Osteocyte (in vitro differentiated cells): ENCODE results near the gene RASAL2. TPM values are rescaled to one million over a fixed set of nuclear protein-coding genes. Genes with fewer than 3 reads are reported as not detected.
A peak's percentile ranks its signal among the peaks of the same experiment; 100 is the strongest.

Experiments
- DNase-seq: peaks from one replicate; pipeline ENCODE4 v3.0.0; 2021; ENCODE audit warnings: mixed read lengths; ENCODE audit not compliant: unreplicated experiment; ENCODE audit errors: extremely low spot score
- H3K27ac Mint-ChIP-seq: one replicate; pipeline ENCODE4 v1.8.0; 2021; ENCODE audit warnings: mild to moderate bottlenecking, mixed read lengths; ENCODE audit not compliant: unreplicated experiment
- H3K27me3 Mint-ChIP-seq: one replicate; pipeline ENCODE4 v1.8.0; 2021; ENCODE audit warnings: mixed read lengths; ENCODE audit not compliant: unreplicated experiment
- H3K36me3 Mint-ChIP-seq: one replicate; pipeline ENCODE4 v1.8.0; 2021; ENCODE audit warnings: mixed read lengths; ENCODE audit not compliant: unreplicated experiment
- H3K4me1 Mint-ChIP-seq: one replicate; pipeline ENCODE4 v1.8.0; 2021; ENCODE audit warnings: mixed read lengths; ENCODE audit not compliant: unreplicated experiment
- H3K4me3 Mint-ChIP-seq: one replicate; pipeline ENCODE4 v1.8.0; 2021; ENCODE audit warnings: mild to moderate bottlenecking, moderate library complexity, mixed read lengths; ENCODE audit not compliant: unreplicated experiment
- H3K9me3 Mint-ChIP-seq: one replicate; pipeline ENCODE4 v1.8.0; 2021; ENCODE audit warnings: mixed read lengths; ENCODE audit not compliant: unreplicated experiment
- total RNA-seq: library from RNA; stranded (reverse); gene quantifications from 2 replicates; pipeline ENCODE4 v1.2.1, GENCODE V29; 2021
- TF ChIP-seq, protein P1 (sequence below): fragments of 200-600 bp; sonication (generic); IDR thresholded peaks from 2 replicates; pipeline ENCODE4 v1.5.0; 2021; ENCODE audit warnings: antibody characterized with exemption, mild to moderate bottlenecking, moderate library complexity

Gene RASAL2
- total RNA-seq, 1 donor from 2014 or later, result 34.2 TPM

DNA sequence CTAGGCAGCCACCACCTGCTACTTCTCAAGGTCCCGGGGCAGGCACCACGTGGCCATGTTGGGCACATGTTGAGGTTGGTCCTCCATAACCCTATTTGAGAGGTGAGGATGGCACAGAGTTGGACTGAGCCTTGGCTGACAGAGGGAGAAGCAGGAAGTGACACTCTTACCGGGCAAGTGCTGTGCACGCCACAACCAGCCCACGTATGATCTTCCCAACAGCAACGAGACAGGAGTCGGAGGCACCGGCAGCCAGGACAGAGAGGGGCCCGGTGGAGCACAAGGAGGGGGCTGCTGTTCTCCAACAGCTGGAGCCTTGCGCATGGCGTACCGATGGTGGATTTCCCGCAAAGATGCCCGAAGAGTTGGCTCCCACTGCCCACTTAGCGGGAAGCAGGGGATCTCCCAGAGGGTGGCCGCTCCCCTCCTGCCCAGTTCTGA is 399.4 kb downstream of the RASAL2 start:
- no peaks in the 10 kb centered on the region for H3K36me3 Mint-ChIP-seq

DNA sequence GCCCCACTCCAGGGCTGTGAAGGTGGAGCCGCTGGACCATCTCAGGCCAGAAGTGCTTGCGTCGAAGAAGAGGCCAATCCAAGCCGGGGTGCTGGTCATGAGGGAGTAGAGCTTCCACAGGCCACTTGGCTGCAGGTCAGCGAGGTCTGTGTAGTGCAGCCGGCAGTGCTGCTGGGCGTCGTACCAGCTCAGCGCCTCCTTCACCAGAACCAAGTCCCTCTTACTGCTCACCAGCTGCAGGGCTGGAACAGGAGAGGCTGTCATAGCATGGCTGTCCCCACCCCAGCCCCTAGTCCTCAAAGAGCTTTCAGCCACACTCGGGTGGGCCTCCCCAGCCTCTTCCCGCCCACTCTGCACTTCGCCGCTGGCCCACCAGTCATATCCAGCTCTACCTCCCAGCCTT is 400.7 kb downstream of the RASAL2 start:
- H3K4me1 Mint-ChIP-seq, result no peaks in the 10 kb centered on the region
- no peak overlapping the region for H3K27ac Mint-ChIP-seq
- no peaks in the 10 kb centered on the region for H3K36me3 Mint-ChIP-seq
- H3K4me3 Mint-ChIP-seq, result no peak overlapping the region
- no peaks in the 10 kb centered on the region for H3K9me3 Mint-ChIP-seq
- TF ChIP-seq, protein P1, sequence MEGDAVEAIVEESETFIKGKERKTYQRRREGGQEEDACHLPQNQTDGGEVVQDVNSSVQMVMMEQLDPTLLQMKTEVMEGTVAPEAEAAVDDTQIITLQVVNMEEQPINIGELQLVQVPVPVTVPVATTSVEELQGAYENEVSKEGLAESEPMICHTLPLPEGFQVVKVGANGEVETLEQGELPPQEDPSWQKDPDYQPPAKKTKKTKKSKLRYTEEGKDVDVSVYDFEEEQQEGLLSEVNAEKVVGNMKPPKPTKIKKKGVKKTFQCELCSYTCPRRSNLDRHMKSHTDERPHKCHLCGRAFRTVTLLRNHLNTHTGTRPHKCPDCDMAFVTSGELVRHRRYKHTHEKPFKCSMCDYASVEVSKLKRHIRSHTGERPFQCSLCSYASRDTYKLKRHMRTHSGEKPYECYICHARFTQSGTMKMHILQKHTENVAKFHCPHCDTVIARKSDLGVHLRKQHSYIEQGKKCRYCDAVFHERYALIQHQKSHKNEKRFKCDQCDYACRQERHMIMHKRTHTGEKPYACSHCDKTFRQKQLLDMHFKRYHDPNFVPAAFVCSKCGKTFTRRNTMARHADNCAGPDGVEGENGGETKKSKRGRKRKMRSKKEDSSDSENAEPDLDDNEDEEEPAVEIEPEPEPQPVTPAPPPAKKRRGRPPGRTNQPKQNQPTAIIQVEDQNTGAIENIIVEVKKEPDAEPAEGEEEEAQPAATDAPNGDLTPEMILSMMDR, result no peak
- H3K27me3 Mint-ChIP-seq, result no peaks in the 10 kb centered on the region
- peak; percentile 51 for DNase-seq

More for the DNA sequence above, 399.4 kb downstream of the RASAL2 start:
- Mint-ChIP-seq H3K27me3 (no peaks in the 10 kb centered on the region), H3K27ac (no peak overlapping the region), H3K4me1 (no peaks in the 10 kb centered on the region), H3K4me3 (no peak overlapping the region), H3K9me3 (no peaks in the 10 kb centered on the region)
- TF ChIP-seq, protein P1, result no peak
- peak; percentile 73 for DNase-seq

GRCh38 chr1:178495158-178495557 is 401.3 kb downstream of the RASAL2 start:
- Mint-ChIP-seq H3K4me1 (no peaks in the 10 kb centered on the region), H3K27ac (no peak overlapping the region), H3K36me3 (no peaks in the 10 kb centered on the region), H3K9me3 (no peaks in the 10 kb centered on the region), H3K4me3 (no peak overlapping the region), H3K27me3 (no peaks in the 10 kb centered on the region)
- DNase-seq, result peak; percentile 23
- TF ChIP-seq, protein P1, result no peak

DNA sequence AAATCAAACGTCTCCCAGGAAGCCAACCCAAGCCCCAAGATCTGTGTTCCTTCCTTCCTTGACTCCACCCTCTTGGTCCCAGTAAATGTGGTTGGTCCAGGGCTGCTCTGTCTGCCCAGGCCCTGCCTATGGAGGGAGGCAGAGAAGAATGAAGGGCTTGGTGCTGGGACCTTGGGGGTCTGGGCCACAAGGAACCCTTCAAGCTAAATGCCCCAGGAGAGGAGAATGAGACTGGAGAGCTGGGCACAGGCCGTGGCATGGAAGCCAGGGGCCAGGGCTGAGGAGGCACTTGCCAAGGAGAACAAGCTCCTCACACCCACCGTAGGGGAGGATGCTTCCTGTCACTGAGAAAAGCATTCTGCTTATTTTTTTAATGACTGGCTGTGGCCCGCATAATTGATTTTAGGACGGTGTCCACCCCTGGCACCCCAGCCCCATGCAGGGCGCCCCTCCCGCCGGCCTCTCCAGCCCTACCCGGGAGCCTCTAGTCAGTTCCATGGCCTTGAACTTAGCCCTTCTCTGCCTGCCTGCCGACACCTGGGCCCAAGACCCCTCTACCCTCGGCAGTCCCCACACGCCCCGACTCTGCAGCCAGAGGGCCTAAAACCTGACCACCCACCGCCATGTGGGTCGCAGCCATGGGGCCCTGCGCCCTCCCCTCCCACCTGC is 402.0 kb downstream of the RASAL2 start:
- Mint-ChIP-seq H3K27ac (no peak overlapping the region), H3K4me3 (no peak overlapping the region), H3K4me1 (no peaks in the 10 kb centered on the region), H3K36me3 (no peaks in the 10 kb centered on the region), H3K27me3 (no peaks in the 10 kb centered on the region), H3K9me3 (no peaks in the 10 kb centered on the region)
- peak; percentile 64 for DNase-seq
- TF ChIP-seq, protein P1, result no peak

DNA sequence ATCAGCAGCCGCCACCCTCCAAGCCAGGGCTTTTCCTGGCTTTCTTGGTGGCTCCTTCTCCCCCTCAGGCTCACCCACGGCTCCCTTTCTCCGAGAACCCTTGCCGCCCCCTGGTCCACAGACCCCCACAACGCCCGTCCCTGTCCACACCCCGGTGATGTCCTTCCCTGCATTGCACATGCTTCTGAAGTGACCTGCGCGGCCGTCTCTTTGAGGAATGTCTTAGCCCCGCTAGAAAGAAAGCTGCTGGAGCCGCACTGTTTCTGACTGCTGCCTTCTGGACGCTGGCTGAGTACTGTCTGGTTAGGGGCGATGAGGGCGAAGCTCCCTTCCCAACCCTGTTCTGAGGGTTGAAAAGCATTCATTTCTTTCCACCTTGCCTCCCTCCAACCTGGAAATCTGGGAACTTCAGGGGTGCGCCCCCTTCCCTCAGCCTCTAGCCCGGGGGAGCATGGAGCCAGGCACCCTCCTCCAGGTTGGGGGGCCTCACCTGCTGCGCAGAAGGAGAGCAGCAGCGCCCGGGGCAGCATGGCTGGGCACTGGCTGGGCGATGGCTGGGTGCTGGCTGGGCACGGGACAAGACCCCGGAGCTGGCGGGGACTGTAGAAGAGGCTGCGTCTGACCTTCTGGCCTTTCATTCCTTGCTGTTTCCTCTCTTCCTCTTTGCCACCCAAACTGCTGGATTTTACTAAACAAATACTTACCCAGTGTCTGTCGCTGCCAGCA is 402.7 kb downstream of the RASAL2 start, which contains the start of gene CLEC20A:
TSS of gene CLEC20A (minus strand) at position 555 of the 726 bp plus-strand sequence. CDS start at position 530, 25 bp downstream.
- H3K9me3 Mint-ChIP-seq, result no peaks in the 10 kb centered on the region

More for the DNA sequence above, 402.7 kb downstream of the RASAL2 start, which contains the start of gene CLEC20A:
- TF ChIP-seq, protein P1, result no peak
- Mint-ChIP-seq H3K27ac (no peak within 1 kb of the TSS), H3K36me3 (no peaks in the 10 kb centered on the region), H3K27me3 (no peaks in the 10 kb centered on the region), H3K4me3 (no peak within 1 kb of the TSS), H3K4me1 (no peaks in the 10 kb centered on the region)
- DNase-seq, result peak; percentile 78
